Activated naive CD8-positive, alpha-beta T cell treated with anti-CD3 and anti-CD28 coated beads for 36 hours (primary cell): ENCODE results near the gene LRRC74B. TPM values are rescaled to one million over a fixed set of nuclear protein-coding genes. Genes with fewer than 3 reads are reported as not detected.
"Not testable (repeated sequence)": the region's sequence is repeated elsewhere in the genome, so short reads cannot be mapped to it uniquely, and the experiment has no call there.

Experiments used
- DNase-seq: peaks from one replicate; pipeline ENCODE4 v3.0.0; 2021
- H3K27ac Mint-ChIP-seq: one replicate; pipeline ENCODE4 v1.8.0; 2022; ENCODE audit warnings: mild to moderate bottlenecking, moderate library complexity, mixed read lengths
- H3K27me3 Mint-ChIP-seq: one replicate; pipeline ENCODE4 v1.8.0; 2022; ENCODE audit warnings: mild to moderate bottlenecking, mixed read lengths
- H3K36me3 Mint-ChIP-seq: one replicate; pipeline ENCODE4 v1.8.0; 2021; ENCODE audit warnings: mild to moderate bottlenecking, mixed read lengths
- H3K4me1 Mint-ChIP-seq: one replicate; pipeline ENCODE4 v1.8.0; 2021; ENCODE audit warnings: mixed read lengths
- H3K4me3 Mint-ChIP-seq: one replicate; pipeline ENCODE4 v1.8.0; 2022; ENCODE audit warnings: mild to moderate bottlenecking, moderate library complexity, mixed read lengths
- H3K9me3 Mint-ChIP-seq: one replicate; pipeline ENCODE4 v1.8.0; 2022; ENCODE audit warnings: mixed read lengths
- total RNA-seq, 2 experiments: library from RNA; stranded (reverse); gene quantifications; one replicate each; pipeline ENCODE4 v1.2.3, GENCODE V29; 2021

The LRRC74B gene
- total RNA-seq, 2 experiments from 2014 or later = not detected

DNA sequence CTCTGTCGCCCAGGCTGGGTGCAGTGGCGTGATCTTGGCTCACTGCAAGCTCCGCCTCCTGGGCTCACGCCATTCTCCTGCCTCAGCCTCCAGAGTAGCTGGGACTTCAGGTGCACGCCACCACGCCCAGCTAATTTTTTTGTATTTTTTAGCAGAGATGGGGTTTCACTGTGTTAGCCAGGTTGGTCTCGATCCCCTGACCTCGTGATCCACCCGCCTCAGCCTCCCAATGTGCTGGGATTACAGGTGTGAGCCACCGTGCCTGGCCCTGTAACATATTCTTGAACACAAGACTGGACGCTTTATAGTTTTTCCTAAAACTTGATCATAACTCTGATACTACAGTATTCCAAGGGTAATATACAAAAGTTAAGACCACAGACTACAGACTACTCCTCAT, 45.5 kb downstream of the LRRC74B start:
- H3K27ac Mint-ChIP-seq, H3K4me3 Mint-ChIP-seq, DNase-seq, H3K36me3 Mint-ChIP-seq, H3K4me1 Mint-ChIP-seq, H3K27me3 Mint-ChIP-seq, H3K9me3 Mint-ChIP-seq: not testable (repeated sequence)

DNA sequence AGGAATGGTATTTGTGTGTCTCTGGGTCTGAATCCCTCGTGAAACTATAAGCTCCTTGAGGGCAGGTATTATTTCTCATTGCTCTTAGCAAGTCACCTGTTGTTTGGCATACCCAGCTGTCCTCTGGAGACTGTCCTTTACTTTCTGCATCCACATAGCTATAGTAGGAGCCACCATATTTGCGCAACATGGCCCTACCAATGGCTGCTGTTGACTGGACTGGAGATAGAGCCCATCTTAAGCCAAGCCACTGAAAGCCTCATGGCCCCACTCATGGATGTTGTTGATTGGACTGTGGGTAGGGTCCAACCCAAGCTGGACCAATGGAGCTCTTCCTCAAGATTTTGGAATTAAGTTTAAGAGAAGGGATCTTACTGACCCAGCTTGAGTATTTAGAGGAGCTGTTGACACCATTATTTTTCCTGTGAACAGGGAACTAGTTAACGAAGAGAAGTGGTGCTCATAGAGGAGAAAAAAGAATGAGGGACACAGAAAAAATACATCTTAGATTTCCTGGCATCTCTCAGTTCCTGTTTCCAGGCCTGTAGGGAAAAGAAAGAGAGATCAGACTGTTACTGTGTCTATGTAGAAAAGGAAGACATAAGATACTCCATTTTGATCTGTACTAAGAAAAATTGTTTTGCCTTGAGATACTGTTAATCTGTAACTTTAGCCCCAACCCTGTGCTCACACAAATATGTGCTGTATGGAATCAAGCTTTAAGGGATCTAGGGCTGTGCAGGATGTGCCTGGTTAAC, 47.2 kb downstream of the LRRC74B start:
- no peaks in the 10 kb centered on the region for H3K9me3 Mint-ChIP-seq
- H3K27me3 Mint-ChIP-seq = peaks cover 2% of the 10 kb centered on the region
- H3K36me3 Mint-ChIP-seq = no peaks in the 10 kb centered on the region
- no peak overlapping the region for H3K27ac Mint-ChIP-seq
- H3K4me1 Mint-ChIP-seq = no peaks in the 10 kb centered on the region
- no peak overlapping the region for H3K4me3 Mint-ChIP-seq
- no peak for DNase-seq

DNA sequence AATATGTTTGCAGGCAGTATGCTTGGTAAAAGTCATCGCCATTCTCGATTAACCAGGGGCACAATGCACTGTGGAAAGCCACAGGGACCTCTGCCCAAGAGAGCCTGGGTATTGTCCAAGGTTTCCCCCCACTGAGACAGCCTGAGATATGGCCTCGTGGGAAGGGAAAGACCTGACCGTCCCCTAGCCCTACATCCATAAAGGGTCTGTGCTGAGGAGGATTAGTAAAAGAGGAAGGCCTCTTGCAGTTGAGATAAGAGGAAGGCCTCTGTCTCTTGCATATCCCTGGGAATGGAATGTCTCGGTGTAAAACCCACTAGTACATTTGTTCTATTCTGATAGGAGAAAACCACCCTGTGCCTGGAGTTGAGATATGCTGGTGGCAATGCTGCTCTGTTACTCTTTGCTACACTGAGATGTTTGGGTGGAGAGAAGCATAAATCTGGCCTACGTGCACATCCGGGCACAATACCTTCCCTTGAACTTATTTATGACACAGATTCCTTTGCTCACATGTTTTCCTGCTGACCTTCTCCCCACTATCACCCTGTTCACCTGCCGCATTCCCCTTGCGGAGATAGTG, 47.9 kb downstream of the LRRC74B start:
- not testable (repeated sequence) for H3K4me3 Mint-ChIP-seq, H3K27ac Mint-ChIP-seq, DNase-seq, H3K9me3 Mint-ChIP-seq, H3K27me3 Mint-ChIP-seq, H3K4me1 Mint-ChIP-seq, H3K36me3 Mint-ChIP-seq

DNA sequence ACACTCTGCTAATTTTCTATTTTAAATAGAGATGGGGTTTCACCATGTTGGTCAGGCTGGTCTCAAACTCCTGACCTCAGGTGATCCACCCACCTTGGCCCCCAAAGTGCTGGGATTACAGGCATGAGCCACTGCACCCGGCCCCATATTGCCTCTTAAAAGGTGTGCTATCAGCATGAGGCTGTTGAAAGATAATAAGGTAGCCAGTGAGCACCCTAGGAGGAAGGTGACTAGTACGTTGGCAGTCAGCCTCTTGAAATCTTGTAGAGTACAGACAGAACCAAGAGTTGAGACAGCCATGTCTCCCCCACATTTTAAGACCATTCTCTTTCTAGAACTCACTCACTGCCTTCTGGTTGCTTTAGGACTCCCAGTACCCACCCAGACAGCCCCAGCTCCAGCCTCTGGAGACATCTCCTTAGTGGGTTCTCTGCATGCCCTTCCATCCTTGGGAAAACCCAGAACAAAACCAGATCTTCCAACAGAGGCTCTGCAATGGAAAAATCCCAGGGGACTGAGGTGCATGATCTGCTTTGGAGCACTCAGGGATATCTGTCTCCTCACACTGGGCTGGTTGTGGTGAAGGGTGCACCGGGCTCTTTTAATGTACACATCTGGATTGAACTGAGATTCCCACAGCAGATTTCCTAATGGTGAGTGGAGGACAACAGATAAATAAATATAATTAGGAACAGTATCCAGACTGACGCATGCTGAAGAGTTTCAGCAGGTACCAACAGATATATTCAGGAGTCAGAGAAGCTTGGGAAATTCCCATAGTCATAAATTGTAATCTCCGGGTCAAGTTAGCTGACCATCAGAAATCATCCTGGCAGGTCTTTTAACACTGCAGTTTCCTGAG, 49.4 kb downstream of the LRRC74B start:
- H3K4me3 Mint-ChIP-seq = no peak overlapping the region
- H3K36me3 Mint-ChIP-seq = no peaks in the 10 kb centered on the region
- H3K27ac Mint-ChIP-seq = no peak overlapping the region
- DNase-seq = no peak
- no peaks in the 10 kb centered on the region for H3K9me3 Mint-ChIP-seq
- no peaks in the 10 kb centered on the region for H3K4me1 Mint-ChIP-seq
- H3K27me3 Mint-ChIP-seq = peaks cover 6% of the 10 kb centered on the region

DNA sequence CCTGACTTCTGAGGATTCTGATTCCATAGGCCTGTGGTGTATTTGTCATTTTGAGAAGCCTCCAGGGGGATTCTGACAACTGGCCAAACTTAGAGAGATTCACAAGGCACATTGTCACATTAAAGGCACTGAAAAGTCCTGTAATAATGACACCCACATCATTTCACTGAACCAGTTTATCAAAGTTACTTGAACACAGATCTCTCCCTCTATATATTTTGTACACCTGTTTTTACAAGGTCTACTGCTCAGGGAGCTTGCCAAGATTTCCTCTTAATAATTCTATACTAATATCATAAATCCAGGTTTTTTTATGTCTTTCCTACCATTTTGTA, 50.0 kb downstream of the LRRC74B start:
- no peaks in the 10 kb centered on the region for H3K4me1 Mint-ChIP-seq
- peaks cover 6% of the 10 kb centered on the region for H3K27me3 Mint-ChIP-seq
- no peak overlapping the region for H3K27ac Mint-ChIP-seq
- H3K36me3 Mint-ChIP-seq = no peaks in the 10 kb centered on the region
- DNase-seq = no peak
- no peak overlapping the region for H3K4me3 Mint-ChIP-seq
- no peaks in the 10 kb centered on the region for H3K9me3 Mint-ChIP-seq

DNA sequence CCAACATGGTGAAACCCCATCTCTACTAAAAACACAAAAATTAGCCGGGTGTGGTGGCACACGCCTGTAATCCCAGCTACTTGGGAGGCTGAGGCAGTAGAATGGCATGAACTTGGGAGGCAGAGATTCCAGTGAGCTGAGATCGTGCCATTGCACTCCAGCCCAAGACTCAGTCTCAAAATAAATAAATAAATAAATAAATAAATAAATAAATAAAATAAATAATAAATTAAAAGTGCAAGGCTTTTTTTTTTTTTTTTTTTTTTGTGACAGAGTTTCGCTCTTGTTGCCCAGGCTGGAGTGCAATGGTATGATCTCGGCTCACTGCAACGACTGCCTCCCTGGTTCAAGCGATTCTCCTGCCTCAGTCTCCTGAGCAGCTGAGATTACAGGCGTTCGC, 51.1 kb downstream of the LRRC74B start:
- not testable (repeated sequence) for H3K27me3 Mint-ChIP-seq, H3K4me1 Mint-ChIP-seq, DNase-seq, H3K4me3 Mint-ChIP-seq, H3K9me3 Mint-ChIP-seq, H3K36me3 Mint-ChIP-seq, H3K27ac Mint-ChIP-seq

DNA sequence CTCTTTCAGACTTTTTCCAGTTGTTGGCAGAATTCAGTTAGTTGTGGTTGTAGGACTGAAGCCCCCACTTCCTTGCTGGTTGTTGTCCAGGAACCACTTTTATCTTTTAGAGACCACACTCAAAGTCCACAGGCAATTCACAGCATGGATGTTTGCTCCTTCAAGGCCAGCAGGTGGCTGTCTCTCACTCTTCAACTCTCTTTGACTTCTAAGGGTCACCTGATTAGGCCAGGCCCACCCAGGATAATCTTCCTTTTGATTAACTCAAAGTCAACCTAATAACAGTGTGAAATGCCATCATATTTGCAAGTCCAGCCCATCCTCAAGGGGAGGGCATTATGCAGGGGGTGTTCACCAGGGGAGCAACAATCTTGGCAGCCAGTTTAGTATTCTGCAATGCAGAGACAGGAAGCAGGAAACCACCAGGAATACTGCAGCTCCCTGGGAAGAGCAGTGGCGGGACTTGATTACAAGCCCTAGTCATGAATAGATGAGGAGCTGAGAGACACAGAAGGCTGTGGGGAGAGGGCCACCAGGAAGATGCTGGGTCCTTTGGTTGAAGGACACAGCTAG, 52.4 kb downstream of the LRRC74B start:
- Mint-ChIP-seq H3K36me3 (no peaks in the 10 kb centered on the region), H3K27me3 (peaks cover 11% of the 10 kb centered on the region), H3K4me1 (peaks cover 7% of the 10 kb centered on the region), H3K27ac (no peak overlapping the region), H3K4me3 (no peak overlapping the region), H3K9me3 (no peaks in the 10 kb centered on the region)
- no peak for DNase-seq

DNA sequence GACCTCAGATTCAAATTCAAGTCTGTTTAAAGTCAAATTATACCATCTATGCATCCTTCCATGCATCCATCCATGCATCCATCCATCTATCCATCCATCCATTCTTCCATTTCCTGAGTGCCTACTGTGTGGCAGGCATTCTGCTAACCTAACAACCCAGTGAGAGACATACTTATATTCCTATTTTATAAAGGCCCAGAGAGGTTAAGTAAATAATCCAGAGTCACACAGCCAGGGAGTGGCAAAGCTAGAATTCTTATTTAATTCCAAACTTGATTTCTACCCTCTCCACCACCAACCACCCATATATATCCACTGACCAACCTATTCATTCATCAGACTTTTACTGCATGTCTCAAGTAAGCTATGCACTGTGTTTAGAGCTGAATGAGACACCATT, 53.8 kb downstream of the LRRC74B start:
- Mint-ChIP-seq H3K27me3 (peaks cover 17% of the 10 kb centered on the region), H3K9me3 (no peaks in the 10 kb centered on the region), H3K4me3 (no peak overlapping the region), H3K36me3 (no peaks in the 10 kb centered on the region), H3K4me1 (peaks cover 7% of the 10 kb centered on the region), H3K27ac (no peak overlapping the region)
- DNase-seq = no peak

DNA sequence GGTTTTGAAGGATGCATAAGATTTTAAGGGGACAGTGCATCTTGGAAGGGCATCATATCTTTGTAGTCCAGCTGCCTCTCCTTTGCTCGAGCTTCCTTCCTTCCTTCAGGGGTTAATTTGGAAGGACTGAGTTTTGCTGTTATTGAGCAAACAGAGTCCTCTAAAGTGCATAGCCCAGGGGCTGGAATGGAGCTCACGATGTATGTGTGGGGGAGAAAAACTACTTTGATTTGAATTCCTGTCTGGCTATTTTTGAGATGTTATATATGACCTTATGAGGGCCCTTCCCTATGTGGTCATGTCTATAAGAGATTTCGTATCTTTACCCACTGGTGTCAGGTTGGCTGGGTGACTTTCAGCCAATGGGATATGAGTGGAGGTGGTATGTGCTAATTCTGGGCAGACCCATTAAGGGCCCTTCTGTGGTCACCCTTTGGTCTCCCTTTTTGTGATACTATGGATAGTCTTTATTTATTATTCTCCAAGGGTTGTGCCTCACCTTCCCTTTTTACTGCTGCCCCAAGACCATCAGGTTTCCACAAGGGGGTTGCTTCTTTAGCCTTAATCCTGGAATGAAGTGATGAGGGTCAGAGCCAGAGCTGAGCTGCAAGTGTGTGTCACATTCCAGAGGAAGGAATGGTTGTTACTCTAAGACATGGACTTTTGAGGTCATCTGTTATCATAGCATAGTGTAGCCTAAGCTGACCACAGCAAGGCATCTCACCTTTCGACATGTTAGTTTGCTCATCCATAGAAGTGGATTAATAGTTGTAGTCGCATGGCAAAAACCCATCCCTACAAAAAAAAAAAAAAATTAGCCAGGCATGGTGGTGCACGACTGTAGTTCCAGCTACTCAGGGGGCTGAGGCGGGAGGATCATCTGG, 54.6 kb downstream of the LRRC74B start:
- no peak overlapping the region for H3K27ac Mint-ChIP-seq

DNA sequence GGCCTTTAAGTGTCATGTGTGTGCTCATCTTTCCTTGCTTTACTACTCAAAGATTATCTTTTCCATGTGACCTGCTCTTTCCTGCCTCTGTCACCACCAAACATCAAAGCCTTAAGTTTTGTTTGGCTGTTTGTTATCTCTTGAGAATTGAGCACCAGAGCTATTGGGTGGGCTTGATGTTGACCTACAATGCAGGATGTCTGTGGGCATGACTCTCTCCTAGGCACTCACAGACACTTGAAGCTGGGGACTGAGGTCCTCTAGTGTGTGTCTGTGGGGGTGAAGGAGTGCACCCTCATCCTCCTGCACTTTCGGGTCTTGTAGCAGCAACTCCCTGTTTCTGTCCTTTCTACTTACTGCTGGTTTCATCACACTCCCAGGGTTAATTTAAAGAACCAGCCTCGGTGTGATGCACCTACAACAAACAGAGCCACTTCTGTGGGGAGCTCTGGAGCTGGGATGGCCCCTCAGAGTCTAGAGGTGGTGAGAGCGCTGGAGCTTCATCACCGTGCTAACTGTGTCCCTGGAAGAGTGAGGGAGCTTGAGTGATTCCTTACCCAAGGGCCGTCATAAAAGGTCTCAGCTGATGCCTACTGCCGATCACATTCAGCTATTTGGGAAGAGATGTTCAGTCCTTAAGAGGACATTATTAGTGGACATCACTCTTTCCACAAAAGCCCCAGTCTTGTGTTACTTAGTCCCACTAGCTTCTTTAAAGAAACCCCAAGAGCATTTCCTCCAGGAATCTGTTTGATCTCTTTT, 56.3 kb downstream of the LRRC74B start:
- H3K27ac Mint-ChIP-seq = no peak overlapping the region
- H3K27me3 Mint-ChIP-seq = peaks cover 29% of the 10 kb centered on the region
- no peaks in the 10 kb centered on the region for H3K36me3 Mint-ChIP-seq
- no peak overlapping the region for H3K4me3 Mint-ChIP-seq
- DNase-seq = no peak
- H3K4me1 Mint-ChIP-seq = peaks cover 7% of the 10 kb centered on the region
- no peaks in the 10 kb centered on the region for H3K9me3 Mint-ChIP-seq

More for the DNA sequence above, 54.6 kb downstream of the LRRC74B start:
- H3K4me3 Mint-ChIP-seq = no peak overlapping the region
- peaks cover 20% of the 10 kb centered on the region for H3K27me3 Mint-ChIP-seq
- no peak for DNase-seq
- no peaks in the 10 kb centered on the region for H3K9me3 Mint-ChIP-seq
- H3K4me1 Mint-ChIP-seq = peaks cover 7% of the 10 kb centered on the region
- H3K36me3 Mint-ChIP-seq = no peaks in the 10 kb centered on the region

DNA sequence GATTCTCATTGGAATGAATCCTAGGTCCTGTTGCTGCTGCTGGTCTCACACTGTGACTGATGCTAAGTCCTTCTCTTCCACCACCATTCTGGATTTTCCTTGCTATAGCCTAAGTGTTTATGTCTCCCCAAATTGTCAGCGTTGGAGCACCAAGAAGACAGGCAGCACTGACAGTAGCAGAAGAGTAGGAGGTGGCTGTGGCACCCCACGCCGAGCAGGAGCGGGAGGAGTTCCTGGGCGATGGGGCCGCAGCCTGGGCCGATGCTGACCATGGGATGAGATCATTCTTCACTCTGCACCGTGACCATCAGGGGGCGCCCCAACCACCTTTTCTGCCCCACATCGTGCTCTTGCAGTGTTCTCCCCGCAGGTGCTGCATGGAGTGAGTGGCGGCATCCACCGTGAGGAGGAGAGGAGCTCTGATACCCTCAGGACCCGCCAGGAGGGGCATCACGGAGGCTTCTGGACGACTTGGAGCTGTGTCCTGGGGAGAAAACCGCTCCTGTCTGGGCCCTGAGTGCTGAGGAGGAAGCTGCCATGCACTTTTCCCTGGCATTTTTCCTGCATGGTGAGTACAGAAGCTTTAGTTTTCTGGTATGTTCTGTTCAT, 57.0 kb downstream of the LRRC74B start:
- peaks cover 32% of the 10 kb centered on the region for H3K27me3 Mint-ChIP-seq
- peaks cover 7% of the 10 kb centered on the region for H3K4me1 Mint-ChIP-seq
- H3K4me3 Mint-ChIP-seq = peak overlapping the region; percentile 55
- no peaks in the 10 kb centered on the region for H3K36me3 Mint-ChIP-seq
- no peaks in the 10 kb centered on the region for H3K9me3 Mint-ChIP-seq
- H3K27ac Mint-ChIP-seq = peak overlapping the region; percentile 17
- peak; percentile 83 for DNase-seq

DNA sequence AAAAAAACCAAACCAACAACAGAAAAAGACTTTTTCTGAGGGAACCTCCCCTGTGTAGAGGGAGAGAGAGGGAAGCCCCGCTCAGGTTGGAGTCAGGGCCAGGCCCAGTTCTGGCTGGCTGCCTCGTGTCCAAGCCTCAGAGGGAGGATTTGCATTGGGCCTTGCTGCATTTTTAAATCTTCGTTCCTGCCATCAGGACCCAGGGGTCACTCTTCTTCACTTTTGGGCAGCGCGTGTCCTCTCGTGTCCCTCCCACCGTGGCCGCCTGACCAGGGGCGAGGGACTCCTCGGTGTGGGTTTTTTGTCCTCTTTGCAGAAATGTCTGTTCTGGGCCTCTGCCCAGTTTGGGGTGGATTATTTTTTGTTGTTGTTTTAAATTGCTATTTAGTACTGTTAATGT, 57.9 kb downstream of the LRRC74B start:
- no peak for DNase-seq
- Mint-ChIP-seq H3K4me3 (no peak overlapping the region), H3K27me3 (peaks cover 29% of the 10 kb centered on the region), H3K36me3 (no peaks in the 10 kb centered on the region), H3K9me3 (no peaks in the 10 kb centered on the region), H3K4me1 (peaks cover 7% of the 10 kb centered on the region), H3K27ac (no peak overlapping the region)

DNA sequence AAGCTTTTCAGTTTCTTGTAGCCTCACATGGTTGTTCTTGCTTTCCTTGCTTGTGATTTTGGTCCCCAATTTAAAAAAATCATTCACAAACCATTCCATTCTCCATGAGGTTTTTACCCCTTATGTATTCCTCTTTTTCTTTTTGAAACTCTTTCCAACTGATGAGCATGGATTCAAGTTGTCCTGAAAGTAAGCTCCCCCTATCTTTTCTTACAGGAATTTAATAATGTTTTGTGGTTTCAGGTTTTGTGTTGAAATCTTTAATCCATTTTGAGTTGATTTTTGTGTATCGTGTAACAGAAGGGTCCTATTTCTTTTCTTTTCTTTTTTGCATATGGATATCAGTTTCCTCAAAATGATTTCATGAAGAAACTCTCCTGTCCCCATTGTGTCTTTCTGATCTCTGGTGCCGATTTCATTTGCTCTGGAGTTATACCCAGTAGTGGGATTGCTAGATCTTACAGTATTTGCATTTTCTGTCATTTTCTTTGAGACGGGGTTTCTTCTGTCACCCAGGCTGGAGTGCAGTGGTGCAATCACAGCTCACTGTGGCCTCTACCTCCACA, 58.5 kb downstream of the LRRC74B start:
- H3K9me3 Mint-ChIP-seq = no peaks in the 10 kb centered on the region
- H3K36me3 Mint-ChIP-seq = no peaks in the 10 kb centered on the region
- peaks cover 29% of the 10 kb centered on the region for H3K27me3 Mint-ChIP-seq
- H3K4me3 Mint-ChIP-seq = no peak overlapping the region
- no peak for DNase-seq
- H3K4me1 Mint-ChIP-seq = peaks cover 7% of the 10 kb centered on the region
- no peak overlapping the region for H3K27ac Mint-ChIP-seq
